WI38 (cell line): ENCODE measurements around the gene SRCIN1.

Source experiments
- H3K4me3 ChIP-seq: 2 replicates; pipeline ENCODE4 v1.5.1; 2011; ENCODE audit warnings: low read depth, mild to moderate bottlenecking, control low read depth, low read length
- TF ChIP-seq, protein P1 (sequence below): IDR thresholded peaks from 2 replicates; pipeline ENCODE4 v1.5.1; 2012; ENCODE audit warnings: low read depth, mild to moderate bottlenecking, control low read depth, low read length

The SRCIN1 gene

GRCh38 chr17:38563362-38564253 is 42.1 kb downstream of the SRCIN1 start:
- TF ChIP-seq, protein P1, sequence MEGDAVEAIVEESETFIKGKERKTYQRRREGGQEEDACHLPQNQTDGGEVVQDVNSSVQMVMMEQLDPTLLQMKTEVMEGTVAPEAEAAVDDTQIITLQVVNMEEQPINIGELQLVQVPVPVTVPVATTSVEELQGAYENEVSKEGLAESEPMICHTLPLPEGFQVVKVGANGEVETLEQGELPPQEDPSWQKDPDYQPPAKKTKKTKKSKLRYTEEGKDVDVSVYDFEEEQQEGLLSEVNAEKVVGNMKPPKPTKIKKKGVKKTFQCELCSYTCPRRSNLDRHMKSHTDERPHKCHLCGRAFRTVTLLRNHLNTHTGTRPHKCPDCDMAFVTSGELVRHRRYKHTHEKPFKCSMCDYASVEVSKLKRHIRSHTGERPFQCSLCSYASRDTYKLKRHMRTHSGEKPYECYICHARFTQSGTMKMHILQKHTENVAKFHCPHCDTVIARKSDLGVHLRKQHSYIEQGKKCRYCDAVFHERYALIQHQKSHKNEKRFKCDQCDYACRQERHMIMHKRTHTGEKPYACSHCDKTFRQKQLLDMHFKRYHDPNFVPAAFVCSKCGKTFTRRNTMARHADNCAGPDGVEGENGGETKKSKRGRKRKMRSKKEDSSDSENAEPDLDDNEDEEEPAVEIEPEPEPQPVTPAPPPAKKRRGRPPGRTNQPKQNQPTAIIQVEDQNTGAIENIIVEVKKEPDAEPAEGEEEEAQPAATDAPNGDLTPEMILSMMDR = no peak
- no peak overlapping the region for H3K4me3 ChIP-seq

DNA sequence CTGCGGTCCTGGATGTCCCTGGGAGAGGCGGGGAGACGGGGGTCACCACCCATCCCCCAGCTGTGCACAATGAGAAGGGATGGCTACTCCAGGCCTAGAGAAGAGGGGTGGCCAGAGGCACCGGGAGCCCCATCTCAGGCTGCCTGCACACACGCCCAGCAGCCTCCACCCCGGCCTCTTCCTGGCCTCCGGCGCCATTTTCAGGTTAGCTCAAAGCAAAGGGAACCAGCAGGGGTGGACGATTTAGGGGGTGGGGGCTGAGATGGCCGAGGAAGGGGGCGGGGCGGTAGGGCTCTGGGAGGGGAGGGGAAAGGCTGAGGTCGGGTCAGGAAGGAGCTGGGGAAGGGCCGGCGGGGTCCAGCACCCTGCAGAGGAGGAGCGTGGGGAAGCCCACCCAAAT is 42.8 kb downstream of the SRCIN1 start:
- TF ChIP-seq, protein P1 = no peak
- no peak overlapping the region for H3K4me3 ChIP-seq

DNA sequence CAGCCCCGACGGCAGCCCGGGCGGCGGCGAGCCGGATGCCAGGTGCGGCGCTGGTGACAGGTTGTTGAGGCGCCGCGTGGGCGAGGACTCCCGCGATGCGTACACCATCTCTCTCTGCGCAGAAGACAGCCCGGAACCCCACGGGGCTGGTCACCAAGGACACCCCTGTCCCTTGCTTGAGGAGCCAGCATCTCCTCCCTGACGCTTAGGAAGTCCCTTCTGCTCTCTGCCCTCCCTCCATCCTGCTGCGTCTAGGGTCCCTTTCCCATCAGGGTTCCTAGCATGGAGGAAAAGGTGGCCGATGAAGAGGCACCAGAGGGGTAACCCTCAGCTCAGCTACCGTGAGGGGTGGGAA is 43.6 kb downstream of the SRCIN1 start:
- TF ChIP-seq, protein P1 = no peak
- no peak overlapping the region for H3K4me3 ChIP-seq

GRCh38 chr17:38561416-38562214 is 44.1 kb downstream of the SRCIN1 start:
- H3K4me3 ChIP-seq = no peak overlapping the region
- TF ChIP-seq, protein P1 = no peak

DNA sequence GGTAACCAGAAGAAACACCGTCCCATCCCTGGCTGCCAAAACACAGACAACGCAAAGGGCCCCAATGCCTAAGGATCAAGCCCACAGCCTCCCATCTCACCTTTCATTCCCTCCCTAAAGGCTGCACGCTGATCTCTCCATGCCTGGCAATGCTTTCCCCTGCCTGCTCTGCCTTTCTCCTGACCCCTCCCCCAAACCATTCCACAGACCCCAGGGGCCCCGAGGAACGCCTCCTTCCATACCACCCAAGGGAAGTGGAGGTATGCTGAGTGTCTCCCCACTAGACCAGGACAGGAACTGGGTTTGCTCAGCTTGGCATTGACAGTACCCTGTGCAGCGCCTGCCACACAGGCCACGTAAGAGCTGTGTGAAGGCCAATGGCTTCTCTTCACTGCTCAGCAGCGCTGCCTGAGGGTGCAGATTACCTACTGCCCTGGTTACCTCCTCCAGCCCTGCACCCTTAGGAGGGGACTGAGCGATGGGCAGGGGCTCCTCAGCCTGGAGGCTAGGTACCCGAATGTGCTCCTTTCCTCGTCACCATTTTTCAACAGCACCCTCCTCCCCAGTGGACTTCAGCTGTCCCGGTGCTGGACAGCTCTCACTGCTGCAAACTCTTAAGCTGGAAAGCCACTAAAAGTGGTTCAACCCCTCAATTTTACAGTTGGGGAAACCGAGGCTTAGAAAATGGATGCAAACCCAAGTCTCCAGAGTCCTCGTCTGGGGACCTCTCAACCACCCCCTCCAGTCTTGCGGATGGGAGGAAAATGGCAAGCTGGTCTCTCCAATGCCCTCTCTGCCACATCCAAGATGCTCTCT is 45.0 kb downstream of the SRCIN1 start:
- H3K4me3 ChIP-seq = no peak overlapping the region
- TF ChIP-seq, protein P1 = no peak

DNA sequence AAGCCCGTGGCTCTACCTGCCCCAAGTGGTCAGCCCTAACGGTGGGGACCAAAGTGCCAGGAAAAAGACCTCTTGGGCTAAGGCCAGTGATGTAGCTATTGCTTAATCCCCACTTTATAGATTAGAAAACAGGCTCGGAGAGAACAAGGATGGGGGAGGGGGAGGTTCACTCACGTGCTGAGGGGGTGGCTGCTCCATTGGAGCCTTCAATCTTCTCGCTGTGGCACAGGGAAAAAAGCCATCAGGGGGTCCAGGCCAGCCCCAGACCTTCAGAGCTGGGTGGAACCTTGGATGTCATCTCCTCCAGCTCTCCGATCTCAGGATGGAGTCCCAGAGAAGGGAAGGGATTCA is 45.9 kb downstream of the SRCIN1 start:
- TF ChIP-seq, protein P1 = no peak
- H3K4me3 ChIP-seq = no peak overlapping the region
